ENCODE results near the gene TMEM86A. TPM values are rescaled to one million over a fixed set of nuclear protein-coding genes. Genes with fewer than 3 reads are reported as not detected.

TMEM86A gene
- total RNA-seq, 1 donor from 2014 or later = not detected

DNA sequence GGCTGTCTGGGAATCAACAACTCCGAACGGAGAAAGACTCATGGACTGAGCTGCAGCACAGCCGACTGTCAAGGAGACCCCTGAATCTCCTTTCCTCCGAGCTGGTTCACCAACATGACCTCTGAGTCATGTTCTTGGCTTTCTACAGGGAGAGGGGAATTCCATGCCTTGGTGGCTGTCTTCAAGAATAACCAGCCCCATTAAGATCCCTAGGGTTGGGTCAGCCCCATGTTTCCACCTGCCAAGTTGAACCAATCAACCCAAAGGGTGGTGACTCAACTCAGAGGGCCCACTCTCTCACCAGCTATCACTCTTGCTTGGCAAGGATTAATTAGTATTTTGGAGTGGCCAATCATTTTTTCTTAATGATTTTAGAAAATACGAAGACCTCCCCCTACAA lies 55.7 kb downstream of the TMEM86A start:
- H3F3A ChIP-seq (ENCODE audit: low read depth) = peaks cover 3% of the 10 kb centered on the region
- H2AFZ ChIP-seq (replicated peaks) = no peak overlapping the region
- no peaks in the 10 kb centered on the region for H4K20me1 ChIP-seq (ENCODE audit: low read depth)
- Mint-ChIP-seq H3K4me3 (no peak overlapping the region), H3K9me3 (no peaks in the 10 kb centered on the region), H3K4me1 (peaks cover 18% of the 10 kb centered on the region), H3K27ac (no peak overlapping the region), H3K36me3 (no peaks in the 10 kb centered on the region), H3K27me3 (ENCODE audit: insufficient read depth, low read depth) (no peaks in the 10 kb centered on the region)
- H3K4me3 ChIP-seq = no peak overlapping the region
- H3K27me3 ChIP-seq = no peaks in the 10 kb centered on the region
- peaks cover 11% of the 10 kb centered on the region for H3K4me1 ChIP-seq
- H3K4me2 ChIP-seq = no peak overlapping the region
- H3K27ac ChIP-seq = no peak overlapping the region
- TF ChIP-seq EZH2 (IDR thresholded peaks at IDR 0.05) = no peak
- H3K9ac ChIP-seq = no peak overlapping the region
- H3K9me3 ChIP-seq (ENCODE audit: low read depth) = no peaks in the 10 kb centered on the region
- no peaks in the 10 kb centered on the region for H3K79me2 ChIP-seq (ENCODE audit: low read depth)
- no peaks in the 10 kb centered on the region for H3K36me3 ChIP-seq
- DNase-seq (ENCODE audit: low spot score) = no peak

Other genes with a start within 250 kb of the TMEM86A start
- gene LDHAL6A, start 242.9 kb upstream of the TMEM86A start, total RNA-seq (ENCODE audit: low replicate concordance) = not detected in 2 replicates
- gene TSG101, start 171.8 kb upstream of the TMEM86A start, total RNA-seq (ENCODE audit: low replicate concordance) = 84.6 and 115 TPM in 2 replicates
- 16.1 and 20.4 TPM in 2 replicates for gene UEVLD, start 110.0 kb upstream of the TMEM86A start, total RNA-seq (ENCODE audit: low replicate concordance)
- gene MISFA, start 99.0 kb upstream of the TMEM86A start, total RNA-seq (ENCODE audit: low replicate concordance) = 0.65 and 1.6 TPM in 2 replicates
- 10.8 and 12.3 TPM in 2 replicates for gene SPTY2D1, start 64.4 kb upstream of the TMEM86A start, total RNA-seq (ENCODE audit: low replicate concordance)
- 0.41 TPM in 1 of 2 replicates, not detected in the other for gene IGSF22, start 27.4 kb downstream of the TMEM86A start, total RNA-seq (ENCODE audit: low replicate concordance)
- gene PTPN5, start 93.0 kb downstream of the TMEM86A start, total RNA-seq (ENCODE audit: low replicate concordance) = 8.5 and 15.8 TPM in 2 replicates
- not detected in 2 replicates for gene MRGPRX1, start 240.6 kb downstream of the TMEM86A start, total RNA-seq (ENCODE audit: low replicate concordance)